PFSK-1 (cell line): Measurements from ENCODE around the gene JPT2.

ENCODE experiments used
- POLR2AphosphoS5 ChIP-seq: IDR thresholded peaks from 2 replicates; pipeline ENCODE4 v1.6.1; 2012; ENCODE audit warnings: low read depth, mild to moderate bottlenecking, control low read depth, low read length, moderate library complexity
- REST ChIP-seq, 2 experiments: IDR thresholded peaks; 2 replicates each; pipeline versions ENCODE4 v1.6.1 to v1.8.0; 2011 to 2012; ENCODE audit warnings: low read depth in 2 of 2, low read length in 2 of 2, control low read depth in 1 of 2, inconsistent platforms in 1 of 2, mild to moderate bottlenecking in 1 of 2, moderate library complexity in 1 of 2; ENCODE audit not compliant: insufficient read depth in 1 of 2
- TAF1 ChIP-seq: IDR thresholded peaks from 2 replicates; pipeline ENCODE4 v1.6.1; 2012; ENCODE audit warnings: low read length, control low read depth, borderline replicate concordance; ENCODE audit not compliant: insufficient read depth

DNA sequence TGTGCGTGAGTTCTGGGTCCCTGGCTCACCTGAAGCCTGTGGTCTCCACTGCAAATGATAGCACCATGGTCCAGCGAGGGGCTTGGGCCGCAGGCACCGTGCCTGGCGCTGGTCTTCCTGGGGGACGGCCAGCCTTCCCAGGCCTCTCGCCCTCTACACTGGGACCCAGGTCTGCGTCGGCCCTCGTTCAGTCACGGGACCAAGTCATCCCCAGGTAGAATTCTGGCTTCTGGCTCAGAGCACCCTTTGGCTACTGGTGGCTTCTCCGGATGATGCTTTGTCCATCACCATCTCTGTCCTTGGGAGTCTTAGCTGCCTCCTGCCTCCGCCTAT lies 45.5 kb upstream of the JPT2 start:
- TF ChIP-seq TAF1: no peak
- TF ChIP-seq POLR2AphosphoS5: no peak
- no peak for TF ChIP-seq REST (IDR thresholded peaks at IDR 0.05; ENCODE audit: insufficient read depth in 1 of 2, low read depth in 2 of 2, low read length in 2 of 2)
